Stomach (tissue), 9 donors: ENCODE results near the gene FLCN. TPM values are rescaled to one million over a fixed set of nuclear protein-coding genes. Genes with fewer than 3 reads are reported as not detected.
A peak's percentile ranks its signal among the peaks of the same experiment; 100 is the strongest.
"Not testable (repeated sequence)": the region's sequence is repeated elsewhere in the genome, so short reads cannot be mapped to it uniquely, and the experiment has no call there.

ENCODE experiments used
- DNase-seq, 2 donors: peaks; one replicate each; pipeline versions ENCODE4 v3.0.0 to v3.0.0-alpha.2; 2013 to 2019
- H3K27ac ChIP-seq, 5 donors: fragments of 200-600 bp in 4 of 5; sonication (generic) in 4 of 5; one replicate each; pipeline ENCODE4 v1.5.1; 2013 to 2019; ENCODE audit warnings: mild to moderate bottlenecking in 1 of 5, moderate library complexity in 1 of 5
- H3K27me3 ChIP-seq, 3 donors: fragments of 200-600 bp; sonication (generic); one replicate each; pipeline ENCODE4 v1.5.1; 2017 to 2019; ENCODE audit warnings: mixed run types in 1 of 3
- H3K36me3 ChIP-seq, 4 donors: fragments of 200-600 bp; sonication (generic); 1 replicate in 3 of 4; 2 replicates in 1 of 4; pipeline ENCODE4 v1.5.1; 2016 to 2019
- H3K4me1 ChIP-seq, 4 donors: fragments of 200-600 bp; sonication (generic); one replicate each; pipeline ENCODE4 v1.5.1; 2016 to 2019
- H3K4me3 ChIP-seq, 4 donors: fragments of 200-600 bp; sonication (generic) in 3 of 4; one replicate each; pipeline ENCODE4 v1.5.1; 2016 to 2019; ENCODE audit warnings: mild to moderate bottlenecking in 1 of 4
- H3K9me3 ChIP-seq, 4 donors: fragments of 200-600 bp; sonication (generic); one replicate each; pipeline ENCODE4 v1.5.1; 2016 to 2019
- CTCF ChIP-seq, 7 experiments: fragments of 450-650 bp in 4 of 7; fragments of 200-600 bp in 3 of 7; sonication (generic) in 3 of 7; IDR thresholded peaks; one replicate each; pipeline ENCODE4 v1.5.1; 2016 to 2019; ENCODE audit warnings: antibody characterized with exemption in 7 of 7, control low read depth in 2 of 7, mild to moderate bottlenecking in 1 of 7
- EP300 ChIP-seq: sonication (generic); formaldehyde crosslinking; IDR thresholded peaks from one replicate; pipeline ENCODE4 v1.6.1; 2017; ENCODE audit warnings: antibody characterized with exemption
- POLR2A ChIP-seq, 4 donors: fragments of 450-650 bp; IDR thresholded peaks; one replicate each; pipeline ENCODE4 v1.6.1; 2016; ENCODE audit warnings: antibody characterized with exemption in 4 of 4, control low read depth in 2 of 4, mild to moderate bottlenecking in 1 of 4, moderate library complexity in 1 of 4
- POLR2AphosphoS5 ChIP-seq, 3 donors: sonication (generic); formaldehyde crosslinking; IDR thresholded peaks; one replicate each; pipeline ENCODE4 v1.6.1; 2016; ENCODE audit warnings: antibody characterized with exemption in 3 of 3
- WGBS, 5 donors: extraction: QIAGEN DNeasy Blood & Tissue Kit in 3 of 5; methylation state at CpG; one replicate each; pipeline versions ENCODE4 v1.1.5 to v1.1.7; 2013 to 2018; 5-methylcytosine and 5-hydroxymethylcytosine counted together
- intact Hi-C: fragments of 100-400 bp; cut with DNase I; formaldehyde crosslinking; loops from one replicate; pipeline ENCODE4 v1.15.1; 2023; ENCODE audit warnings: low total_unique reads
- polyA plus RNA-seq, 3 donors: library from polyadenylated mRNA; stranded (reverse); fragments of 200-250 nt; gene quantifications; one replicate each; pipeline ENCODE4 v1.2.3, GENCODE V29; 2013
- total RNA-seq, 5 donors: library from RNA; depleted of rRNA; stranded (reverse); fragments of >200 nt; gene quantifications; one replicate each; pipeline versions ENCODE4 v1.1.0 to v1.2.3, GENCODE V29; 2014 to 2016
- donor health status: healthy with polysubstance abuse.
- donor health status: Bipolar disorder and iron deficiency.
- donor health status: healthy.

The FLCN gene
- total and polyA plus RNA-seq, 8 donors = 6.9 to 378 (median 41.9) TPM

DNA sequence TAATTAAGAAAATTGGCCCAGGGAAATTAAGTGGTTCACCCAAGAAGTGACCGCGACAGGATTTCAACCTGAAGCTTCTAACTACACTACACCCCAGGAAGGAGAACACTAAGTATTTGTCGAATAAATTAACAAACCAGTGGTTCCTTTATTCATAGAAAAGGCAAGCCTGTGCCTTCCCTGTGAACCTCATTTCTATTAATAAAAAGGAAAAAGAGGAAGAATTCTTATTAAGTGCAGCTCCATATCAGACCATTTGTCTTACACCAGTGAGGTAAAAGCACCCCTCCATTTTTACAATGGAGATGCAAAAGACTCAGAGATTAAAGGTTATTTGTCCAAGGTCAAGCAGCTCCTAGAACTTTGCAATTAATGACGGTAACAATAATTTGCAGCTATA lies 42.3 kb upstream of the FLCN start:
- Histone ChIP-seq H3K27ac (no peak overlapping the region), H3K9me3 (no peaks in the 10 kb centered on the region), H3K4me1 (peaks cover 18 to 55% (median 40%) of the 10 kb centered on the region in 4 donors), H3K27me3 (no peaks in the 10 kb centered on the region), H3K4me3 (peak overlapping the region in 2 of 4 donors; percentile 93 to 97), H3K36me3 (peaks cover 0 to 18% (median 17%) of the 10 kb centered on the region in 4 donors)
- 74 to 83% (median 82%) methylated on average over 4 of the region's 4 CpGs for WGBS, 5 donors
- intact Hi-C loops = no loop called here
- no peak for DNase-seq
- TF ChIP-seq EP300 (no peak), POLR2A (IDR thresholded peaks at IDR 0.05) (no peak), POLR2AphosphoS5 (IDR thresholded peaks at IDR 0.05) (no peak), CTCF (IDR thresholded peaks at IDR 0.05) (no peak)

DNA sequence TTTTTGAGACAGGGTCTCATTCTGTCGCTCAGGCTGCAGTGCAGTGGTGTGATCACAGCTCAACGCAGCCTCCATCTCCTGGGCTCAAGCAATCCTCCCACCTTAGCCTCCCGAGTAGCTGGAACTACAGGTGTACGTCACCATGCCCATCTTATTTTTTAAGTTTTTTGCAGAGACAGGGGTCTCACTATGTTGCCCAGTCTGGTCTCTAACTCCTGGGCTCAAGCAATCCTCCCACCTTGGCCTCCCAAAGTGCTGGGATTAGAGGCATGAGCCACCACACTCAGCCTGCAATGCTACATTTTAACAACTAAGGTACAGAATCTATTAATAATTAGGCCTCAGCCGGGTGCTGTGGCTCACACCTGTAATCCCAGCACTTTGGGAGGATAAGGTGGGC lies 40.5 kb upstream of the FLCN start:
- peaks cover 13 to 37% (median 36%) of the 10 kb centered on the region in 4 donors for H3K36me3 ChIP-seq
- DNase-seq, H3K27me3 ChIP-seq, H3K27ac ChIP-seq, H3K4me3 ChIP-seq, H3K9me3 ChIP-seq, intact Hi-C loops: not testable (repeated sequence)
- H3K4me1 ChIP-seq = peaks cover 18 to 55% (median 40%) of the 10 kb centered on the region in 4 donors
- WGBS, 5 donors = 92 to 96% (median 95%) methylated on average over 5 of the region's 5 CpGs

DNA sequence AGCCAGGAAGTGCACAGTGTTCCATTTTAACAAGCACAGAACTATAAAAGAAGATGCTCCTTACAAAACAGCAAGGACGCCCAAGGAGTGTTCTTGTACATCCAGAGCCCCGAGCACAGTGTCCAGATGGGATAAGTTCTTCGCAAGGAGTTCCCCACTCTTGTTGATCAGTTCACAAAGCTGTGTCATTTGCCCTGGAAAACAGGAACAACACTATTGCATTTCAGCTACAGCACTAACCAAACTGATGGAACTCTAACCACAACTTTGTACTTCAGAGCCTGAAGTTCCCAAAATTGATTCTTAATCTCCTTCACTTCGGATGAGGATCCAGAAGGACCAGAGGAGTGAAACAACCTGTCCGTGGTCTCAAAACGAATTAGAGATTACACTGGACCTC lies 39.0 kb upstream of the FLCN start:
- DNase-seq = no peak
- Histone ChIP-seq H3K4me3 (no peak overlapping the region), H3K4me1 (peaks cover 18 to 47% (median 33%) of the 10 kb centered on the region in 4 donors), H3K9me3 (no peaks in the 10 kb centered on the region), H3K36me3 (peaks cover 13 to 50% (median 49%) of the 10 kb centered on the region in 4 donors), H3K27ac (peak overlapping the region in 1 of 5 donors; percentile 45), H3K27me3 (no peaks in the 10 kb centered on the region)
- TF ChIP-seq POLR2AphosphoS5 (IDR thresholded peaks at IDR 0.05) (no peak), CTCF (IDR thresholded peaks at IDR 0.05) (no peak), EP300 (no peak), POLR2A (IDR thresholded peaks at IDR 0.05) (no peak)
- 76 to 88% (median 82%) methylated on average over 6 of the region's 6 CpGs for WGBS, 5 donors
- intact Hi-C loops = no loop called here

DNA sequence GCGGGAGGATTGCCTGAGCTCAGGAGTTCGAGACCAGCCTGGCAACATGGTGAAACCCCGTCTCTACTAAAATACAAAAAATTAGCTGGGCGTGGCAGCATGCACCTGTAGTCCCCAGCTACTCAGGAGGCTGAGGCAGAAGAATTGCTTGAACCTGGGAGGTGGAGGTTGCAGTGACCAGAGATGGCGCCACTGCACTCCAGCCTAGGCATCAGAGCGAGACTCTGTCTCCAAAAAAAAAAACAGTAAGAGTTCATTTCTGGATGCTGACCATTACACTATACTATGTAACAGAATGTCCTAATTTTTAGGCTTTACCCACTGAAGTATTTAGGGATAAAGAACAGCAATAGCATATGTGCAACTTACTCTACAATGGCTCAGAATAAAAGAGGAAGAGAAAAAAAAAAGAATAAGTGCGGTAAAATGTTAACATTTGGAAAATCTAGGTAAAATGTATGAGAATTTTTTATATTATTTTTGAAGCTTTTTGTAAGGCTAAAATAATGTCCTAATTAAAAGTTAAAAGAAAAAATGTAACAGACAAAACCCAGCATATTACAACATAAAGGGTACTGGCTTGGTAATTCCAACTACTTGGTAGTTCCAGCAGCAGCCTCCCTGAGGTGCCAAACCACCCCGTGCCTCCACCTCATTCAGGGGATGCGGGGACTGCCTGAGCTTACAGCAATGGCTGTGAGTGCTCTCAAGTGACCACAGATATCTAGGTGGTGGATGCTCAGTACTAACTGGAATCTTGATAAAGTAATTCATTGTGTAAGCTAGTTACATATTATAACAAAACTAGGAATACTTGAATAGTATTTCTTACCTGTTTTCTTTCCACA lies 33.2 kb upstream of the FLCN start:
- H3K27ac ChIP-seq = no peak overlapping the region
- DNase-seq = no peak
- intact Hi-C loops = no loop called here
- no peaks in the 10 kb centered on the region for H3K4me1 ChIP-seq
- no peaks in the 10 kb centered on the region for H3K9me3 ChIP-seq
- H3K27me3 ChIP-seq = no peaks in the 10 kb centered on the region
- TF ChIP-seq POLR2A (IDR thresholded peaks at IDR 0.05) (no peak), EP300 (no peak), CTCF (IDR thresholded peaks at IDR 0.05) (peak in 1 of 7 experiments; percentile 15), POLR2AphosphoS5 (IDR thresholded peaks at IDR 0.05) (no peak)
- WGBS, 5 donors = 84 to 91% (median 90%) methylated on average over 8 to 9 of the region's 9 CpGs
- peaks cover 67 to 99% (median 98%) of the 10 kb centered on the region in 4 donors for H3K36me3 ChIP-seq
- no peak overlapping the region for H3K4me3 ChIP-seq

DNA sequence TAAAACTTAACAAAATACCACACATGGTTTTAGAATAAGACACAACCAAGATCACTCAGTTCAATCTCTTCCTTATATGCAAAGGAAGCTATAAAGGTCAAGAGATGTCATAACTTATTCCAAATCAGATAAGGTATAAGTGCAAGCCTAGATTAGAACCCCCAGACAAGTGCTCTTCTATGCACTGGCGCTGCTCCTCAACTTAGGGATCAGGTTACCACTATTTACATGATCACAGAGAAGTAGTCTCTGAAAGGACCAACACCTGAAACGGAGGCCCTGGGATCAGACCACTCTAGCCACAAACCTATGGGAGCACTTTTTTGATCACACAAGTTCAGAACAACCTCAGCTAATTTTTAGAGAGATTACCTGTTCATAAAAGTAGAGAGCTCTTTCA lies 27.5 kb upstream of the FLCN start:
- Histone ChIP-seq H3K27me3 (no peaks in the 10 kb centered on the region), H3K27ac (no peak overlapping the region), H3K36me3 (peaks cover 78 to 100% (median 99%) of the 10 kb centered on the region in 4 donors), H3K4me3 (no peak overlapping the region), H3K4me1 (no peaks in the 10 kb centered on the region), H3K9me3 (no peaks in the 10 kb centered on the region)
- 70 to 81% (median 75%) methylated on average over 2 of the region's 2 CpGs for WGBS, 5 donors
- no peak for TF ChIP-seq CTCF (IDR thresholded peaks at IDR 0.05)
- no peak for TF ChIP-seq POLR2A (IDR thresholded peaks at IDR 0.05)
- no peak for TF ChIP-seq POLR2AphosphoS5 (IDR thresholded peaks at IDR 0.05)
- no peak for TF ChIP-seq EP300
- intact Hi-C loops = no loop called here
- DNase-seq = no peak
